ENCODE results near the gene PTPRE. TPM values are rescaled to one million over a fixed set of nuclear protein-coding genes. Genes with fewer than 3 reads are reported as not detected.

PTPRE gene
- total RNA-seq, 2 donors from 2014 or later: 45.3 to 54.8 TPM

- Mint-ChIP-seq H3K27ac (no peak overlapping the region), H3K4me1 (no peaks in the 10 kb centered on the region), H3K4me3 (no peak overlapping the region), H3K27me3 (peaks cover 31% of the 10 kb centered on the region), H3K36me3 (ENCODE audit: low read depth) (no peaks in the 10 kb centered on the region)
- H3K9me3 ChIP-seq (ENCODE audit: control insufficient read depth, low read length, poor library complexity, severe bottlenecking): no peaks in the 10 kb centered on the region
- DNase-seq (no peak), ATAC-seq (no peak)
Observed at GRCh38 chr10:127933271-127933670, 26.4 kb downstream of the PTPRE start.

- Mint-ChIP-seq H3K27me3 (peaks cover 41% of the 10 kb centered on the region), H3K4me3 (no peak overlapping the region), H3K36me3 (ENCODE audit: low read depth) (no peaks in the 10 kb centered on the region), H3K27ac (no peak overlapping the region), H3K4me1 (peaks cover under 1% of the 10 kb centered on the region)
- no peaks in the 10 kb centered on the region for H3K9me3 ChIP-seq (ENCODE audit: control insufficient read depth, low read length, poor library complexity, severe bottlenecking)
- ATAC-seq (no peak), DNase-seq (no peak)
Observed at GRCh38 chr10:127934383-127934782, 27.5 kb downstream of the PTPRE start.

GRCh38 chr10:127935071-127935561, 28.2 kb downstream of the PTPRE start:
- H3K4me3 Mint-ChIP-seq: peak overlapping the region; percentile 21
- ATAC-seq: no peak
- H3K4me1 Mint-ChIP-seq: peaks cover 8% of the 10 kb centered on the region
- peaks cover 48% of the 10 kb centered on the region for H3K27me3 Mint-ChIP-seq
- DNase-seq: no peak
- no peaks in the 10 kb centered on the region for H3K9me3 ChIP-seq (ENCODE audit: control insufficient read depth, low read length, poor library complexity, severe bottlenecking)
- H3K36me3 Mint-ChIP-seq (ENCODE audit: low read depth): peaks cover 6% of the 10 kb centered on the region
- no peak overlapping the region for H3K27ac Mint-ChIP-seq

GRCh38 chr10:127937069-127937468, 30.2 kb downstream of the PTPRE start:
- DNase-seq (no peak), ATAC-seq (no peak)
- no peaks in the 10 kb centered on the region for H3K9me3 ChIP-seq (ENCODE audit: control insufficient read depth, low read length, poor library complexity, severe bottlenecking)
- H3K27ac Mint-ChIP-seq: no peak overlapping the region
- peaks cover 14% of the 10 kb centered on the region for H3K4me1 Mint-ChIP-seq
- H3K36me3 Mint-ChIP-seq (ENCODE audit: low read depth): peaks cover 6% of the 10 kb centered on the region
- peaks cover 56% of the 10 kb centered on the region for H3K27me3 Mint-ChIP-seq
- no peak overlapping the region for H3K4me3 Mint-ChIP-seq

GRCh38 chr10:127937915-127938463, 31.1 kb downstream of the PTPRE start:
- no peaks in the 10 kb centered on the region for H3K9me3 ChIP-seq (ENCODE audit: control insufficient read depth, low read length, poor library complexity, severe bottlenecking)
- Mint-ChIP-seq H3K4me1 (peaks cover 22% of the 10 kb centered on the region), H3K27me3 (peaks cover 56% of the 10 kb centered on the region), H3K36me3 (ENCODE audit: low read depth) (peaks cover 6% of the 10 kb centered on the region), H3K4me3 (no peak overlapping the region), H3K27ac (no peak overlapping the region)
- ATAC-seq (no peak), DNase-seq (no peak)

- ATAC-seq (no peak), DNase-seq (no peak)
- Mint-ChIP-seq H3K4me3 (peak overlapping the region; percentile 49), H3K27ac (no peak overlapping the region), H3K36me3 (ENCODE audit: low read depth) (peaks cover 6% of the 10 kb centered on the region), H3K4me1 (peaks cover 26% of the 10 kb centered on the region), H3K27me3 (peaks cover 56% of the 10 kb centered on the region)
- no peaks in the 10 kb centered on the region for H3K9me3 ChIP-seq (ENCODE audit: control insufficient read depth, low read length, poor library complexity, severe bottlenecking)
Observed at GRCh38 chr10:127939786-127940330, 33.0 kb downstream of the PTPRE start.

- Mint-ChIP-seq H3K36me3 (ENCODE audit: low read depth) (peaks cover 6% of the 10 kb centered on the region), H3K27me3 (peaks cover 45% of the 10 kb centered on the region), H3K4me1 (peaks cover 35% of the 10 kb centered on the region), H3K4me3 (no peak overlapping the region), H3K27ac (peak overlapping the region; percentile 73)
- H3K9me3 ChIP-seq (ENCODE audit: control insufficient read depth, low read length, poor library complexity, severe bottlenecking): no peaks in the 10 kb centered on the region
- DNase-seq (no peak), ATAC-seq (no peak)
Observed at GRCh38 chr10:127940866-127941640, 34.1 kb downstream of the PTPRE start.

- DNase-seq (no peak), ATAC-seq (no peak)
- H3K4me1 Mint-ChIP-seq: peaks cover 41% of the 10 kb centered on the region
- H3K36me3 Mint-ChIP-seq (ENCODE audit: low read depth): peaks cover 7% of the 10 kb centered on the region
- H3K27ac Mint-ChIP-seq: peak overlapping the region; percentile 73
- no peaks in the 10 kb centered on the region for H3K9me3 ChIP-seq (ENCODE audit: control insufficient read depth, low read length, poor library complexity, severe bottlenecking)
- H3K4me3 Mint-ChIP-seq: no peak overlapping the region
- peaks cover 30% of the 10 kb centered on the region for H3K27me3 Mint-ChIP-seq
Observed at GRCh38 chr10:127942811-127943210, 35.9 kb downstream of the PTPRE start.

- Mint-ChIP-seq H3K27ac (no peak overlapping the region), H3K27me3 (peaks cover 24% of the 10 kb centered on the region), H3K4me1 (peaks cover 41% of the 10 kb centered on the region), H3K36me3 (ENCODE audit: low read depth) (peaks cover 7% of the 10 kb centered on the region), H3K4me3 (no peak overlapping the region)
- DNase-seq (no peak), ATAC-seq (no peak)
- no peaks in the 10 kb centered on the region for H3K9me3 ChIP-seq (ENCODE audit: control insufficient read depth, low read length, poor library complexity, severe bottlenecking)
Observed at GRCh38 chr10:127943336-127943910, 36.5 kb downstream of the PTPRE start.

- DNase-seq (no peak), ATAC-seq (no peak)
- peaks cover 7% of the 10 kb centered on the region for H3K36me3 Mint-ChIP-seq (ENCODE audit: low read depth)
- H3K4me3 Mint-ChIP-seq: no peak overlapping the region
- H3K9me3 ChIP-seq (ENCODE audit: control insufficient read depth, low read length, poor library complexity, severe bottlenecking): no peaks in the 10 kb centered on the region
- H3K4me1 Mint-ChIP-seq: peaks cover 41% of the 10 kb centered on the region
- H3K27me3 Mint-ChIP-seq: peaks cover 17% of the 10 kb centered on the region
- no peak overlapping the region for H3K27ac Mint-ChIP-seq
Observed at GRCh38 chr10:127944256-127944655, 37.4 kb downstream of the PTPRE start.

GRCh38 chr10:127945341-127945758, 38.4 kb downstream of the PTPRE start:
- H3K4me1 Mint-ChIP-seq: peaks cover 33% of the 10 kb centered on the region
- DNase-seq (peak in 1 of 3 donors; percentile 13), ATAC-seq (peak; percentile 90)
- peak overlapping the region; percentile 88 for H3K27ac Mint-ChIP-seq
- H3K4me3 Mint-ChIP-seq: no peak overlapping the region
- peaks cover 6% of the 10 kb centered on the region for H3K27me3 Mint-ChIP-seq
- no peaks in the 10 kb centered on the region for H3K9me3 ChIP-seq (ENCODE audit: control insufficient read depth, low read length, poor library complexity, severe bottlenecking)
- H3K36me3 Mint-ChIP-seq (ENCODE audit: low read depth): peaks cover 2% of the 10 kb centered on the region

GRCh38 chr10:127945948-127946711, 39.2 kb downstream of the PTPRE start:
- peaks cover 33% of the 10 kb centered on the region for H3K4me1 Mint-ChIP-seq
- no peaks in the 10 kb centered on the region for H3K9me3 ChIP-seq (ENCODE audit: control insufficient read depth, low read length, poor library complexity, severe bottlenecking)
- H3K36me3 Mint-ChIP-seq (ENCODE audit: low read depth): peaks cover 2% of the 10 kb centered on the region
- DNase-seq: no peak
- H3K4me3 Mint-ChIP-seq: peak overlapping the region; percentile 55
- no peak for ATAC-seq
- peak overlapping the region; percentile 88 for H3K27ac Mint-ChIP-seq
- H3K27me3 Mint-ChIP-seq: no peaks in the 10 kb centered on the region

- no peaks in the 10 kb centered on the region for H3K9me3 ChIP-seq (ENCODE audit: control insufficient read depth, low read length, poor library complexity, severe bottlenecking)
- H3K4me1 Mint-ChIP-seq: peaks cover 27% of the 10 kb centered on the region
- H3K27ac Mint-ChIP-seq: no peak overlapping the region
- peaks cover 2% of the 10 kb centered on the region for H3K36me3 Mint-ChIP-seq (ENCODE audit: low read depth)
- H3K27me3 Mint-ChIP-seq: no peaks in the 10 kb centered on the region
- ATAC-seq (no peak), DNase-seq (no peak)
- no peak overlapping the region for H3K4me3 Mint-ChIP-seq
Observed at GRCh38 chr10:127947211-127947610, 40.3 kb downstream of the PTPRE start.
